NCI-H2081 treated with DMSO at 0.1 percent for 48 hours (cell line): ENCODE data around the gene TEDC1.
A peak's percentile ranks its signal among the peaks of the same experiment; 100 is the strongest.

Experiments
- DNase-seq: peaks from one replicate; lab custom pipeline; 2025; lab: John Stamatoyannopoulos, UW

The TEDC1 gene

GRCh38 chr14:105490572-105491365 lies at the start of gene TEDC1:
TSS of gene TEDC1 (plus strand) at chr14:105491246. CDS start at chr14:105491376, 130 bp downstream.
- peak; percentile 100 for DNase-seq

GRCh38 chr14:105442125-105442524 lies 48.9 kb upstream of the TEDC1 start:
- no peak for DNase-seq

- no peak for DNase-seq
Measured at GRCh38 chr14:105442834-105443233, 48.2 kb upstream of the TEDC1 start.

- no peak for DNase-seq
Measured at GRCh38 chr14:105444859-105445258, 46.2 kb upstream of the TEDC1 start.

- DNase-seq = no peak
Measured at GRCh38 chr14:105445290-105445689, 45.8 kb upstream of the TEDC1 start.

- DNase-seq = no peak
Measured at GRCh38 chr14:105445901-105446845, 44.9 kb upstream of the TEDC1 start.

- DNase-seq = no peak
Measured at GRCh38 chr14:105446971-105447370, 44.1 kb upstream of the TEDC1 start.

GRCh38 chr14:105447651-105448640 lies 43.1 kb upstream of the TEDC1 start:
- DNase-seq = no peak

GRCh38 chr14:105448706-105449111 lies 42.3 kb upstream of the TEDC1 start:
- no peak for DNase-seq

GRCh38 chr14:105449276-105450122 lies 41.5 kb upstream of the TEDC1 start:
- no peak for DNase-seq

GRCh38 chr14:105450123-105450505 lies 40.9 kb upstream of the TEDC1 start:
- no peak for DNase-seq

GRCh38 chr14:105450864-105451720 lies 40.0 kb upstream of the TEDC1 start:
- DNase-seq = no peak

GRCh38 chr14:105452963-105453362 lies 38.1 kb upstream of the TEDC1 start:
- no peak for DNase-seq

GRCh38 chr14:105453847-105454246 lies 37.2 kb upstream of the TEDC1 start:
- no peak for DNase-seq

GRCh38 chr14:105455086-105455640 lies 35.9 kb upstream of the TEDC1 start:
- DNase-seq = no peak

- no peak for DNase-seq
Measured at GRCh38 chr14:105455766-105456660, 35.0 kb upstream of the TEDC1 start.

GRCh38 chr14:105456736-105457617 lies 34.1 kb upstream of the TEDC1 start:
- no peak for DNase-seq
